ENCODE data around the gene AKIRIN2.

AKIRIN2 gene

DNA sequence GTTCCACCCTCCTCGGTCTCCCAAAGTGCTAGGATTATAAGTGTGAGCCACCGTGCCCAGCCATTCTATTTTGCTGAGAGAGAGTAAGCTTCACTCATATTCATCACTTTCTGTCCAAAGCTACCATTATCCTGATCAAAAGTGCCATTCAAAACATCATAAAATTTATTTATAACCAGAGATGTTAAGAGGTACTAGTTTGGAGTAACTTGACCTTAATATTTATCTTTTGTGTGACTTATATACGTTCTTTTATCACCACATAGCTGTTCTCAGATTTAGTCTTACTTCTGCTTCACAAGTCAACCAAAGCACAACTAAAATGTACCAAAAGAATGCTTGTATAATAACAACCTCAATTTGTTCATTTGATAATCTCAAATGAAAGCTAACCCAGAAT, 18.1 kb downstream of the AKIRIN2 start:
- Histone ChIP-seq H3K9me3 (ENCODE audit: low read depth, low read length) (no peaks in the 10 kb centered on the region), H3K27ac (no peak overlapping the region), H3K4me3 (no peak overlapping the region), H3K9ac (ENCODE audit: insufficient read length) (no peak overlapping the region), H3K36me3 (ENCODE audit: insufficient read depth, low read length) (peaks cover 34% of the 10 kb centered on the region)
- TF ChIP-seq EZH2 (IDR thresholded peaks at IDR 0.05): no peak
- TF ChIP-seq POLR2AphosphoS5 (IDR thresholded peaks at IDR 0.05; ENCODE audit: borderline replicate concordance, low read depth, low read length): no peak
- no peak for TF ChIP-seq FOXP2 (optimal IDR thresholded peaks at IDR 0.05; ENCODE audit: control extremely low read depth, extremely low read length, insufficient read depth)
- no peak for DNase-seq (ENCODE audit: low read depth, low spot score)

DNA sequence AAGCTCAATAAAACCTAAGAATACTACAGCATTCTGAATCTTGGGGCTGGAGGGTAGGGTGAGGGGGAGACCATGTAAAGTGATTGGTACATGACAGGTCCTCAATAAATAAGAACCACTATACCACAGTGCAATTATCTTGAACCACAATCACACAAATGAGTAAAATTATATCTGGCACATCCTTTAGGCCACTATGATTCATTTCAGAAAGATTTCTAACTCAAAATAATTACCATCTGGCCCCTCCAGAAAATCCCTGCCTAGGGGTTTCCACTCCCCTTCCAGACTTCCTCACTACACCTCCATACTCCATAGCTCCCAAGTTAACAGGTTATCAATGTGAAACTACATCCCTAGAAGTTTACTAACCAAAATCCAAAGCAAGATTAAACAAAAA, 19.7 kb downstream of the AKIRIN2 start:
- no peak for DNase-seq (ENCODE audit: low read depth, low spot score)
- H3K9ac ChIP-seq (ENCODE audit: insufficient read length): no peak overlapping the region
- no peaks in the 10 kb centered on the region for H3K9me3 ChIP-seq (ENCODE audit: low read depth, low read length)
- H3K36me3 ChIP-seq (ENCODE audit: insufficient read depth, low read length): peaks cover 46% of the 10 kb centered on the region
- TF ChIP-seq FOXP2 (optimal IDR thresholded peaks at IDR 0.05; ENCODE audit: control extremely low read depth, extremely low read length, insufficient read depth) (no peak), EZH2 (IDR thresholded peaks at IDR 0.05) (no peak), POLR2AphosphoS5 (IDR thresholded peaks at IDR 0.05; ENCODE audit: borderline replicate concordance, low read depth, low read length) (no peak)
- no peak overlapping the region for H3K4me3 ChIP-seq
- H3K27ac ChIP-seq: no peak overlapping the region

DNA sequence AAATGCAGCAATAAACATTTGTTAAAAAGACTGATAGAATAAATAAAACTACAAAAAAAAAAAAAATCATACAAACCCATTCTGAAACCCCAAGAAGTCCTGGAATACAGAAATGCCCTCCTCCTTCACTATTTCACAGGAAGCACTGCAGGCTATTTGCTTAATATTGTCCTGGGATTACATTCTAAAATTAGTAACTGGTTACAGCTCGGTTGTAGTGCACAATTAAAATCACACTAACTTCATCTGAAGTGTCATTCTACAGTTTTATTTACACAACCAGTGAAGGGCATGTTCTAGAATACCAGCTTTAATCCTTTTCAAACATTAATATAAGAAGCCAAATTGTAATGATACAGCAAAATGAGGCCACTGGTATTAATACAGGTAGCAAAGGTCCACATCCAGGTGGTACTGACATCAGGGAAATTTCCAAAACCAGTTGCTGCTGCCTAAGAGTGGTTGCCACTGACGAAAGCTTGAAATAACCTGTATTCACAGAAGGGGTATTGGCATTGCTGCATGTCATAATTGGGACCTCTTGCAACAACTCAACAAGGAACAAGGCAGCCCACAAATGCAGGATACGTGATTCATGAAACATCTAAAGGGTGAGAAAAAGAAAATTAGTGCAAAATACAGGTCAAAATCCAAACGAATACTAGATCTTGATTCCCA, 26.9 kb downstream of the AKIRIN2 start:
- Histone ChIP-seq H3K4me3 (no peak overlapping the region), H3K9me3 (ENCODE audit: low read depth, low read length) (no peaks in the 10 kb centered on the region), H3K27ac (peak overlapping the region; percentile 77), H3K36me3 (ENCODE audit: insufficient read depth, low read length) (peaks cover 66% of the 10 kb centered on the region), H3K9ac (ENCODE audit: insufficient read length) (no peak overlapping the region)
- no peak for DNase-seq (ENCODE audit: low read depth, low spot score)
- TF ChIP-seq FOXP2 (optimal IDR thresholded peaks at IDR 0.05; ENCODE audit: control extremely low read depth, extremely low read length, insufficient read depth) (no peak), POLR2AphosphoS5 (IDR thresholded peaks at IDR 0.05; ENCODE audit: borderline replicate concordance, low read depth, low read length) (no peak), EZH2 (IDR thresholded peaks at IDR 0.05) (no peak)

DNA sequence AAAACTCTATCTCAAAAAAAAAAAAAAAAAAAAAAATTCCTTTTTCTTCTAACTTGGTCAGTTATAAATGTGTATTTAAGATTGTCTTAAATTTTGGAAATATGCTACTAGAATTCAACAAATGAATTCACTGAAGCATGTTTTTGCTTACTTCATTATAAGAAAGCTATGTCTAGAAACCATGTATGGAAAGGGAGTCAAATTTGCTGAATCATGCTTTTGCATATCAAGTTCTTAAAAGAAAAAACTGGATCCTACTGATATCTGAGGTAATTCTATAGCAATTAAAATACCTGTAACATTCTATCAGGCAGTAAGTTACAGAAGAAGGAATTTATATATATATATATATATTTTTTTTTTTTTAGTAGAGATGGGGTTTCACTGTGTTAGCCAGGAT, 27.7 kb downstream of the AKIRIN2 start:
- Histone ChIP-seq H3K27ac (0 out of 2 replicates have a peak overlapping the region, but pooled peaks have one; percentile 77), H3K36me3 (ENCODE audit: insufficient read depth, low read length) (peaks cover 70% of the 10 kb centered on the region)
- DNase-seq (ENCODE audit: low read depth, low spot score): no peak

DNA sequence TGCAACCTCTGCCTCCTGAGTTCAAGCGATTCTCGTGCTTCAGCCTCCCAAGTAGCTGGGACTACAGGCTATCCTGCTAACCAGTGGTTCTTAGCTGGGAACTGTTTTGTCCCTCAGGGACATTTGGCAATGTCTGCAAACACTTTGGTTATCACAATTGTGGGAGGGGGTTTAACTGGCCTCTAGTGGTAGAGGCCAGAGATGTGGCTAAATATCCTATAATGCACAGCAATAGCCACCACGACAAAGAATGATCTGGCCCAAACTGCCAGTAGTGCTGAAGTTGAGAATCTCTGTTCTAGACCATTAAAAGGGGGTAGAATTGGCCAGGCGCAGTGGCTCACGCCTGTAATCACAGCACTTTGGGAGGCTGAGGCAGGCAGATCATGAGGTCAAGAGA, 28.8 kb downstream of the AKIRIN2 start:
- Histone ChIP-seq H3K9ac (ENCODE audit: insufficient read length) (no peak overlapping the region), H3K4me3 (no peak overlapping the region), H3K27ac (no peak overlapping the region), H3K36me3 (ENCODE audit: insufficient read depth, low read length) (peaks cover 70% of the 10 kb centered on the region), H3K9me3 (ENCODE audit: low read depth, low read length) (no peaks in the 10 kb centered on the region)
- TF ChIP-seq FOXP2 (optimal IDR thresholded peaks at IDR 0.05; ENCODE audit: control extremely low read depth, extremely low read length, insufficient read depth) (no peak), EZH2 (IDR thresholded peaks at IDR 0.05) (no peak), POLR2AphosphoS5 (IDR thresholded peaks at IDR 0.05; ENCODE audit: borderline replicate concordance, low read depth, low read length) (no peak)
- DNase-seq (ENCODE audit: low read depth, low spot score): no peak

More for the DNA sequence above, 27.7 kb downstream of the AKIRIN2 start:
- TF ChIP-seq EZH2 (IDR thresholded peaks at IDR 0.05): no peak
- TF ChIP-seq POLR2AphosphoS5 (IDR thresholded peaks at IDR 0.05; ENCODE audit: borderline replicate concordance, low read depth, low read length): no peak
- no peak for TF ChIP-seq FOXP2 (optimal IDR thresholded peaks at IDR 0.05; ENCODE audit: control extremely low read depth, extremely low read length, insufficient read depth)
- Histone ChIP-seq H3K9ac (ENCODE audit: insufficient read length) (no peak overlapping the region), H3K9me3 (ENCODE audit: low read depth, low read length) (no peaks in the 10 kb centered on the region), H3K4me3 (no peak overlapping the region)

DNA sequence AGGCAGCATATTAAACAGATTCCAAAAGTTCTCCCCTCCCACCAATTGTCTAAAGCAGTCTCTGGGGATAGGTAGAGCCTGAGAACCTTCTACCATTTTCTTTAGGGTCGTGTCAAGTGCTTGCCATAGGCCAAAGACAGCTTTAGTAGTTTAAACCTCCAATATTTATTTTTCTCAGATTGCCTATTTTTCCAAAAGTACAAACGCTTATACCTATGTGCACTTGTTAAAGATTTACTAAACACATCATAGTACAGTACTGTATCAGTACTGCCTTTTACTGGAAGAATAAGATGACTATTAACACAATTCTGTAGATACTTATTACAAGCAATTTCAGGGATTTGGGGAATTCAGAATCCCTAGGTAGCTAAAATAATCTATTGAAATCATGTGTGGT, 29.4 kb downstream of the AKIRIN2 start:
- Histone ChIP-seq H3K4me3 (no peak overlapping the region), H3K9ac (ENCODE audit: insufficient read length) (no peak overlapping the region), H3K9me3 (ENCODE audit: low read depth, low read length) (no peaks in the 10 kb centered on the region), H3K36me3 (ENCODE audit: insufficient read depth, low read length) (peaks cover 70% of the 10 kb centered on the region), H3K27ac (no peak overlapping the region)
- no peak for TF ChIP-seq FOXP2 (optimal IDR thresholded peaks at IDR 0.05; ENCODE audit: control extremely low read depth, extremely low read length, insufficient read depth)
- TF ChIP-seq POLR2AphosphoS5 (IDR thresholded peaks at IDR 0.05; ENCODE audit: borderline replicate concordance, low read depth, low read length): no peak
- no peak for TF ChIP-seq EZH2 (IDR thresholded peaks at IDR 0.05)
- DNase-seq (ENCODE audit: low read depth, low spot score): no peak

DNA sequence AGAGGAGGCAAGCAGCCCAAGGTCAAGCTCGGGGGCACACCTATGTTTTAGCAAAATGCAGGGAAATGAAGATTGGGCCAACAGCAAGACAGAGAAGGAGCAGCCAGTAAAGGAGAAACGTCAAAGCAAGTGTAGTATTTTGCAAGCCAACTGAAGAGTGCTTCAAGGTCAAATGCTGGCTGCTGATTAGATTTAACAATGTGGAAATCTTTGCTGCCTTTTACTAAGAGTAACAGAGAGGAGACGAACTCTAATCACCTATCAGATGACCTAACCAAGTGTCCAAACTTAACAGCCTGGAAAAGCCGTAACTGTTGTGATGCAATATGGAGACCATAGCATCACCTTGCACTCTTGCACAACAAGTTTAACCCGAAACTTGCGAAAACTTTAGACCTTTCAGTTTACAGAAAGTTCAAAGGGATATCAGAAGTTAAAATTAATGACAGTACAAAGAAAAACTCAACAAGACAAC, 30.4 kb downstream of the AKIRIN2 start:
- TF ChIP-seq EZH2 (IDR thresholded peaks at IDR 0.05) (no peak), POLR2AphosphoS5 (IDR thresholded peaks at IDR 0.05; ENCODE audit: borderline replicate concordance, low read depth, low read length) (no peak), FOXP2 (optimal IDR thresholded peaks at IDR 0.05; ENCODE audit: control extremely low read depth, extremely low read length, insufficient read depth) (no peak)
- Histone ChIP-seq H3K9ac (ENCODE audit: insufficient read length) (no peak overlapping the region), H3K36me3 (ENCODE audit: insufficient read depth, low read length) (peaks cover 76% of the 10 kb centered on the region), H3K27ac (no peak overlapping the region), H3K9me3 (ENCODE audit: low read depth, low read length) (no peaks in the 10 kb centered on the region), H3K4me3 (no peak overlapping the region)
- no peak for DNase-seq (ENCODE audit: low read depth, low spot score)

DNA sequence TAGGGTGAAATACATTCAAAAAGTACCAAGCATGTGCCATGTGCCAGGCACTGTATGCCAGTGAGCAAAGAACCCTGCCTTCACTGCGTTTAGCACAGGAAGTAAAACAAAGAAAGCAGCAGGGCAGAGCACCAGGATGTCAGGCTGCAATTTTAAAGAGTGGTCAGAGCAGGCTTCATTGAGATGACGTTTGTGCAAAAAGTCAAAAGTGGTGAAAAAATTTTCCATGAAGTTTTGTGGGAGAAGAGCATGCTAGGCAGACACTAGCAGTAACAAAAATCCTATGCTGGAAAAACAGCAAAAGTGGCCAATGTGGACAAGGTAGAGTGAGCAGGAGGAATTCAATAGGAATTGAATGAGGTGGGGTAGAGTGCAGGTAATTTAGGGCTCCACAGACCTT, 31.3 kb downstream of the AKIRIN2 start:
- no peak overlapping the region for H3K9ac ChIP-seq (ENCODE audit: insufficient read length)
- TF ChIP-seq FOXP2 (optimal IDR thresholded peaks at IDR 0.05; ENCODE audit: control extremely low read depth, extremely low read length, insufficient read depth) (no peak), POLR2AphosphoS5 (IDR thresholded peaks at IDR 0.05; ENCODE audit: borderline replicate concordance, low read depth, low read length) (no peak), EZH2 (IDR thresholded peaks at IDR 0.05) (no peak)
- H3K4me3 ChIP-seq: no peak overlapping the region
- no peak for DNase-seq (ENCODE audit: low read depth, low spot score)
- H3K9me3 ChIP-seq (ENCODE audit: low read depth, low read length): no peaks in the 10 kb centered on the region
- peaks cover 75% of the 10 kb centered on the region for H3K36me3 ChIP-seq (ENCODE audit: insufficient read depth, low read length)
- H3K27ac ChIP-seq: no peak overlapping the region

Data from SK-N-MC (cell line).